ENCODE data around the gene CILP. TPM values are rescaled to one million over a fixed set of nuclear protein-coding genes. Genes with fewer than 3 reads are reported as not detected.

CILP gene
- total and polyA plus RNA-seq, 2 of the 13 experiments (the other 11 are each of a cell fraction or from before 2014, with no cell fraction given) = 0.03 TPM; not detected in 1

DNA sequence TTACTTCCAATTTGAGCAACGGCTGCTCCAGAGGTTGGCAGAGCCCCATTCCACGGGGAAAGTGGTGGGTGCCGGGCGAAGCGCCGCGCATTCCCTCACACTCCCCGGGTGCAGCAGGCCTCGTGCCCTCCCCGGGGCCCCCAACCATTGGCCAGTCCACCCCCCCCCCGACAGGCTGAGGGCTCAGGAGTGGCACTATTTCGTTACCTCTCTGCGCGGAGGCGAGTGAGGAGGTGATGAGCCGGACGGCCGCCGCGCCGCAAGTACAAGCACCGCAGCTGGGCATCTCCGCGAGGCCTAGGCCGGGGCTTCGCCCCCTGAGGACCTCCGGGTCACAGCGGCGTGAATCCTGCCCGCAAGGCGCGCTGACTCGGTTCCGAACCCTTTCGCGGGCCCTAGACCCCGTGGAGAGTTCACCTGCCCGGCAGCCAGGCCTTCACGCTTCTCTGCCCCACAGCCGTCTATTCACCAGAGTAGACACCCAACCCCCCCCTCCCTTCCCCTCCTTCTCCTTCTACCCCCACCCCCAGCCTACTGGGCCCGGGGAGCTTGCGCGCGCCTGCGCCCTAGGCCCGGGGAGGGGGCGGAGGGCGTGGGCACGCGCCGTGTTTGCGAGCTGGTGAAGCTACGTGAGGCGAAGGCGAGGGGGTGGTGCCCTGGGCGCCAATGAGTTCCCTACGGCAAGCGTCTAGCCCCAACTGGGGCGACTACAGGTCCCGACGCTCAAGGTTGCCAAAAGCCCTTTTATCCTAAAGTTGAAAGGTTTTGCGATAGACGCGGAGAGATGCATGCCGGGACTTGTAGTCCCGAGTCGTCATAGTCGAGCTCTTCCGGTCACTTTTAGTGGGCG, 26.2 kb downstream of the CILP start, which contains the start of gene CLPX (continued):
- TF ChIP-seq, protein P1, sequence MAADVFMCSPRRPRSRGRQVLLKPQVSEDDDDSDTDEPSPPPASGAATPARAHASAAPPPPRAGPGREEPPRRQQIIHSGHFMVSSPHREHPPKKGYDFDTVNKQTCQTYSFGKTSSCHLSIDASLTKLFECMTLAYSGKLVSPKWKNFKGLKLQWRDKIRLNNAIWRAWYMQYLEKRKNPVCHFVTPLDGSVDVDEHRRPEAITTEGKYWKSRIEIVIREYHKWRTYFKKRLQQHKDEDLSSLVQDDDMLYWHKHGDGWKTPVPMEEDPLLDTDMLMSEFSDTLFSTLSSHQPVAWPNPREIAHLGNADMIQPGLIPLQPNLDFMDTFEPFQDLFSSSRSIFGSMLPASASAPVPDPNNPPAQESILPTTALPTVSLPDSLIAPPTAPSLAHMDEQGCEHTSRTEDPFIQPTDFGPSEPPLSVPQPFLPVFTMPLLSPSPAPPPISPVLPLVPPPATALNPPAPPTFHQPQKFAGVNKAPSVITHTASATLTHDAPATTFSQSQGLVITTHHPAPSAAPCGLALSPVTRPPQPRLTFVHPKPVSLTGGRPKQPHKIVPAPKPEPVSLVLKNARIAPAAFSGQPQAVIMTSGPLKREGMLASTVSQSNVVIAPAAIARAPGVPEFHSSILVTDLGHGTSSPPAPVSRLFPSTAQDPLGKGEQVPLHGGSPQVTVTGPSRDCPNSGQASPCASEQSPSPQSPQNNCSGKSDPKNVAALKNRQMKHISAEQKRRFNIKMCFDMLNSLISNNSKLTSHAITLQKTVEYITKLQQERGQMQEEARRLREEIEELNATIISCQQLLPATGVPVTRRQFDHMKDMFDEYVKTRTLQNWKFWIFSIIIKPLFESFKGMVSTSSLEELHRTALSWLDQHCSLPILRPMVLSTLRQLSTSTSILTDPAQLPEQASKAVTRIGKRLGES (CRISPR knock-in tag; IDR thresholded peaks at IDR 0.05; ENCODE audit: borderline replicate concordance) = no peak
- TF ChIP-seq ATF2 (CRISPR knock-in tag; IDR thresholded peaks at IDR 0.05) (peak; percentile 5; the same call in 1 of the 2 replicates), PLRG1 (conservative IDR thresholded peaks at IDR 0.05) (no peak), SIN3A (IDR thresholded peaks at IDR 0.05; ENCODE audit: borderline replicate concordance, low read depth, low read length) (peak; percentile 59; the same call in 1 of the 2 replicates), CENPT (CRISPR knock-in tag; IDR thresholded peaks at IDR 0.05; ENCODE audit: low read depth) (no peak), EP300 (IDR thresholded peaks at IDR 0.05; ENCODE audit: low read depth in 2 of 2, low read length in 2 of 2) (peak; percentile 23 to 41; a peak in 1 of 4 replicates), EP300 (CRISPR knock-in tag; IDR thresholded peaks at IDR 0.05; ENCODE audit: borderline replicate concordance) (peak; percentile 27; the same call in 1 of the 2 replicates), SNAPC5 (CRISPR knock-in tag; IDR thresholded peaks at IDR 0.05; ENCODE audit: borderline replicate concordance) (0 out of 2 replicates have a peak, but pooled peaks have one; percentile 44), ZNF335 (CRISPR knock-in tag; IDR thresholded peaks at IDR 0.05) (no peak), NFIC (IDR thresholded peaks at IDR 0.05; ENCODE audit: low read length) (no peak), ZNF136 (CRISPR knock-in tag; IDR thresholded peaks at IDR 0.05; ENCODE audit: low read depth) (no peak), E2F1 (CRISPR knock-in tag; IDR thresholded peaks at IDR 0.05) (peak; percentile 9; the same call in 1 of the 2 replicates), GZF1 (CRISPR knock-in tag; IDR thresholded peaks at IDR 0.05) (no peak; the same call in 1 of the 2 replicates), IKZF1 (IDR thresholded peaks at IDR 0.05) (no peak), STAT5B (CRISPR knock-in tag; IDR thresholded peaks at IDR 0.05) (no peak), SIX1 (CRISPR knock-in tag; IDR thresholded peaks at IDR 0.05; ENCODE audit: borderline replicate concordance) (no peak), ZNF75D (CRISPR knock-in tag; IDR thresholded peaks at IDR 0.05; ENCODE audit: borderline replicate concordance) (no peak), ZNF674 (CRISPR knock-in tag; IDR thresholded peaks at IDR 0.05; ENCODE audit: low read depth) (peak; percentile 88; the same call in 1 of the 2 replicates), AKAP8 (CRISPR knock-in tag; IDR thresholded peaks at IDR 0.05) (no peak), MEIS1 (CRISPR knock-in tag; IDR thresholded peaks at IDR 0.05; ENCODE audit: borderline replicate concordance) (no peak), ZNF780A (CRISPR knock-in tag; IDR thresholded peaks at IDR 0.05) (no peak), ZFP82 (CRISPR knock-in tag; IDR thresholded peaks at IDR 0.05; ENCODE audit: borderline replicate concordance) (no peak)
- TF ChIP-seq, protein P2, sequence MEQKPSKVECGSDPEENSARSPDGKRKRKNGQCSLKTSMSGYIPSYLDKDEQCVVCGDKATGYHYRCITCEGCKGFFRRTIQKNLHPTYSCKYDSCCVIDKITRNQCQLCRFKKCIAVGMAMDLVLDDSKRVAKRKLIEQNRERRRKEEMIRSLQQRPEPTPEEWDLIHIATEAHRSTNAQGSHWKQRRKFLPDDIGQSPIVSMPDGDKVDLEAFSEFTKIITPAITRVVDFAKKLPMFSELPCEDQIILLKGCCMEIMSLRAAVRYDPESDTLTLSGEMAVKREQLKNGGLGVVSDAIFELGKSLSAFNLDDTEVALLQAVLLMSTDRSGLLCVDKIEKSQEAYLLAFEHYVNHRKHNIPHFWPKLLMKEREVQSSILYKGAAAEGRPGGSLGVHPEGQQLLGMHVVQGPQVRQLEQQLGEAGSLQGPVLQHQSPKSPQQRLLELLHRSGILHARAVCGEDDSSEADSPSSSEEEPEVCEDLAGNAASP (CRISPR knock-in tag; IDR thresholded peaks at IDR 0.05; ENCODE audit: borderline replicate concordance) = 0 out of 2 replicates have a peak, but pooled peaks have one; percentile 53
